Activated CD4-positive, alpha-beta memory T cell treated with anti-CD3 and anti-CD28 coated beads for 36 hours (primary cell): Measurements from ENCODE around the gene PYCR2. TPM values are rescaled to one million over a fixed set of nuclear protein-coding genes. Genes with fewer than 3 reads are reported as not detected.
"Not testable (repeated sequence)": the region's sequence is repeated elsewhere in the genome, so short reads cannot be mapped to it uniquely, and the experiment has no call there.

Source experiments
- CTCF ChIA-PET: fragments of 350-600 bp; sonication (Branson Sonifier 250); formaldehyde crosslinking; loops from one replicate; lab custom pipeline; 2021; ENCODE audit warnings: antibody characterized with exemption, inconsistent platforms; lab: Charles Lee
- POLR2A ChIA-PET: fragments of 350-600 bp; sonication (Branson Sonifier 250); formaldehyde crosslinking; loops from one replicate; lab custom pipeline; 2021; ENCODE audit warnings: antibody characterized with exemption; lab: Charles Lee
- DNase-seq: peaks from one replicate; pipeline ENCODE4 v3.0.0-alpha.2; 2020
- H3K27ac Mint-ChIP-seq: one replicate; pipeline ENCODE4 v1.8.0; 2021; ENCODE audit warnings: mixed read lengths
- H3K27me3 Mint-ChIP-seq: one replicate; pipeline ENCODE4 v1.8.0; 2021; ENCODE audit warnings: mixed read lengths
- H3K36me3 Mint-ChIP-seq: one replicate; pipeline ENCODE4 v1.8.0; 2021; ENCODE audit warnings: mixed read lengths
- H3K4me1 Mint-ChIP-seq: one replicate; pipeline ENCODE4 v1.8.0; 2021; ENCODE audit warnings: low read depth, mixed read lengths
- H3K4me3 Mint-ChIP-seq: one replicate; pipeline ENCODE4 v1.8.0; 2021; ENCODE audit warnings: mild to moderate bottlenecking, mixed read lengths
- H3K9me3 Mint-ChIP-seq: one replicate; pipeline ENCODE4 v1.8.0; 2021; ENCODE audit warnings: mixed read lengths
- intact Hi-C: fragments of 100-400 bp; cut with micrococcal nuclease; formaldehyde crosslinking; loops from one replicate; pipeline ENCODE4 v1.15.1; 2023
- total RNA-seq, 2 experiments: library from RNA; stranded (reverse); gene quantifications; one replicate each; pipeline ENCODE4 v1.2.3, GENCODE V29; 2021

PYCR2 gene
- total RNA-seq, 2 experiments from 2014 or later: 127 TPM

- Mint-ChIP-seq H3K36me3 (no peaks in the 10 kb centered on the region), H3K27ac (no peak within 1 kb of the TSS), H3K4me1 (peaks cover 7% of the 10 kb centered on the region), H3K27me3 (peaks cover 3% of the 10 kb centered on the region), H3K9me3 (no peaks in the 10 kb centered on the region), H3K4me3 (no peak within 1 kb of the TSS)
- DNase-seq: no peak
- POLR2A ChIA-PET: interaction anchor here (0.6 kb wide), 1 partner anchor 255 kb away, joined by 3 read pairs; no protein-coding TSS in a partner anchor
- CTCF ChIA-PET: no interaction called here
- intact Hi-C loops: no loop called here
Observed at GRCh38 chr1:225941187-225941941, 17.3 kb upstream of the PYCR2 start, which contains the start of gene LEFTY2. LEFTY2 (minus strand) TSS chr1:225941220; CDS start chr1:225941140, 80 bp downstream.

DNA sequence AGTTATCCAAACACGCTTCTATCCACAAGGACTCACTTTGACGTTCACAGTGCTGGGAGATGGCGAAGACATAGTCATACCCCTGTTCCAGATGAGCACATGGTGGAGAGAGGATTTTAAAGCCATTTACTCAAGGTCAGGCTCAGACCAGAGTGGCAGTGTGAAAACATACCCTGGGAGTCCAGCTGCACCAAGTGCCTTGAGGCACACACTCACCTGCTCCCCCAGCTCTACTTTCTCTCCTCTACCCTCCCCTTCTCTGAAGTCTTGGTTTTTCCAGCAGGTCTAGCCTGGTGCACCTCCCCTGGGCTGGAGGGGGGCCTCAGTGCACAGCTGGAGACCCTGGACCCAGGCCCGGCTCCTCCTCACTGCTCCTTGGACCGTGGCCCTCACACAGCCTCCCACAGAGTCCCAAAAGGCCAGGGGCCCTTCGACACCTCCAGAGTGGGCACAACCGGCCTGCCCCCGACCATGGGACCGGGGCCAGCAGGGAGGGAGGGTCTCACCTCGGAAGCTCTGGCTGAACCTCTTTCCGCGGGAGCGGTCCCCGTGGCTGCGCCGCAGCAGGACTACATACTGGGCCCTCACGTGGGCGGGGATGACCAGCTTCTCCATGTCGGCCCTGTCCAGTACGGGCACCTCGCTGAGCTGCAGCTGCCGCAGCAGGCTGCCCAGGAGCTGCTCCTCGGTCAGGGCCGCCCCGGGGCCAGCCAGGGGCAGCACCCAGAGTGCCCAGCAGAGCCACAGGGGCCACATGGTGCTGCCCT lies 16.5 kb upstream of the PYCR2 start:
- no peaks in the 10 kb centered on the region for H3K36me3 Mint-ChIP-seq
- no peaks in the 10 kb centered on the region for H3K9me3 Mint-ChIP-seq
- DNase-seq: no peak
- no peak overlapping the region for H3K4me3 Mint-ChIP-seq
- ChIA-PET CTCF (no interaction called here), POLR2A (interaction anchor here (0.6 kb wide), 1 partner anchor 256 kb away, joined by 3 read pairs; no protein-coding TSS in a partner anchor)
- no peak overlapping the region for H3K27ac Mint-ChIP-seq
- peaks cover 7% of the 10 kb centered on the region for H3K4me1 Mint-ChIP-seq
- peaks cover 3% of the 10 kb centered on the region for H3K27me3 Mint-ChIP-seq
- intact Hi-C loops: no loop called here

DNA sequence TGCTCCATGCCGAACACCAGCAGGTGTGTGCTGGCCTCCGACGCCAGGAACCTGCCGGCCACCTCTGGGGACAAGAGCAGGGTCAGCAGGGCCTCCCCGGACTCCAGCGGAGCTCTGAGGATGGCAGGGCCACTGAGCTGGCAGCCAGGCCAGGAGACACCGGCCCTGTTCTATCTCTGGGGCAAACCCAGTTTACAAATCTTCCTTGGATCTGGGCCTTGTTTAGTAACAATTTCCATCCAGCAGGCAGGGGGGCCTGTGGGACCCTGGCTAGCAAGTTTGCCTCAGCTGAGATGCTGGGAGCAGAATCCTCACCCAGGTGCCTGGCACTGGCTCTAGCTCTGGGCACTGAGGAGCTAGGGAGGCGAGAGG lies 15.9 kb upstream of the PYCR2 start:
- intact Hi-C loops, CTCF ChIA-PET, DNase-seq, H3K4me3 Mint-ChIP-seq, H3K27me3 Mint-ChIP-seq, H3K4me1 Mint-ChIP-seq, POLR2A ChIA-PET, H3K9me3 Mint-ChIP-seq, H3K36me3 Mint-ChIP-seq, H3K27ac Mint-ChIP-seq: not testable (repeated sequence)

DNA sequence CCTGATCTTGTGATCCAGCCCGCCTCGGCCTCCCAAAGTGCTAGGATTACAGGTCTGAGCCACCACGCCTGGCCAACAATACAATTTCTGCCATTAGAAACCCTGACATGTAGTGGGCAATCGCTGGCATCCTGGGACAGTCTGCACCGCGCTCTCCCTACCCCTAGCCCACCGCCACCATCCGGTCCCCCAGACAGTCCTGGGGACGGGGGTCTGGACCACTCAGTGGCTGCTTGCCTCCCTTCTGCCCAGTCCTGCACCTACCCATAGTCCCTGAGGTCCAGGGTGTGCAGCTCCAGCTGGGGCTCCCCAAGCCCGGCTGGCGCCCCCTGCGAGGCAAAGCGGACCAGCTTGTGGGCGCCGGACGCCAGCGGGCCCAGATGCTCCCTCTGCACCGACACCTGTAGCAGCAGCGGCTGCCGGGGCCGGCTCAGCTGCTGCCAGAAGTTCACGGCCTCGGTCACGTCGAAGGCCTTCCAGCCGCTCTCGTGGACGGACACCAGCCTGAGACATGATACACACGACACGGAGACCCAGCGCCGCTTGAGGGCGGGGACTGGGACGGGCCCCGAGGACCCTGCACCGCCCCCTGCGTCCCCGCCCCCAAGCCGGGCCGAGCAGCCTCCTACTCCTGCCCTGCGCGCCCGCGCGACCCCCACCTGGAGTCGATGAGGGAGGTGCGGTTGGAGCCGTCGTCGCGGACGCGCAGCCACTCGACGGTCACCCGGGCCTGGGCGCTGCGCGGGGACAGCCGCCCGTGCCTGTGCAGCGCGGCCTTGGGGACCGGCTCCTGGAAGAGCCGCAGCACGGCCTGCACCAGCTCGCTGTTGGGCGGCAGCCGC lies 15.3 kb upstream of the PYCR2 start:
- CTCF ChIA-PET, H3K27ac Mint-ChIP-seq, H3K4me1 Mint-ChIP-seq, H3K36me3 Mint-ChIP-seq, H3K9me3 Mint-ChIP-seq, H3K27me3 Mint-ChIP-seq, POLR2A ChIA-PET, intact Hi-C loops, H3K4me3 Mint-ChIP-seq, DNase-seq: not testable (repeated sequence)

- no peak overlapping the region for H3K27ac Mint-ChIP-seq
- H3K4me3 Mint-ChIP-seq: no peak overlapping the region
- H3K4me1 Mint-ChIP-seq: no peaks in the 10 kb centered on the region
- no peaks in the 10 kb centered on the region for H3K36me3 Mint-ChIP-seq
- H3K9me3 Mint-ChIP-seq: no peaks in the 10 kb centered on the region
- intact Hi-C loops: no loop called here
- CTCF ChIA-PET: interaction anchor here (0.6 to 1.2 kb wide), 2 partner anchors 26 to 389 kb away, joined by 3 to 6 read pairs; no protein-coding TSS in a partner anchor
- POLR2A ChIA-PET: no interaction called here
- H3K27me3 Mint-ChIP-seq: peaks cover 3% of the 10 kb centered on the region
- no peak for DNase-seq
Observed at GRCh38 chr1:225937048-225937968, 13.3 kb upstream of the PYCR2 start.

DNA sequence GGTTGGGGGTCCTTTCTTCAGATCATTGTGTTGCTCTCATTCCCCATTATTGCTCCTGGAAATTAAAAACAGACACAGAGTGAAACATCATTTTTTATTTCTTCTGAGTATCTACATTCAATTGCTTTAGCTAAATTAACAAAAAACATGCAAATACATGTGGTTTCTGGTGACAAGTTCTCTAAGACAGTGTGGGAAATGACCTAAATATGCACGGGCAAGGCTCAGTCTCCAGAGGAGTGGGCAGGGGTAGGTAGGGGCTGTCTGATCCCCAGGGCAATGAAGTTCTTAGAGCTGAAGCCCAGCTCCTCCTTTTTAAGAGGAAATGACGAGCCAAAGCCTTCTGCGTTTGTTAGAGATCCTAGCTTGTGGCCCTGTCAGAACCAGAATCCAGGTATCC lies 12.5 kb upstream of the PYCR2 start:
- H3K9me3 Mint-ChIP-seq: no peaks in the 10 kb centered on the region
- ChIA-PET CTCF (no interaction called here), POLR2A (no interaction called here)
- intact Hi-C loops: no loop called here
- H3K36me3 Mint-ChIP-seq: no peaks in the 10 kb centered on the region
- peaks cover 3% of the 10 kb centered on the region for H3K27me3 Mint-ChIP-seq
- H3K4me1 Mint-ChIP-seq: no peaks in the 10 kb centered on the region
- H3K27ac Mint-ChIP-seq: no peak overlapping the region
- DNase-seq: no peak
- H3K4me3 Mint-ChIP-seq: no peak overlapping the region

DNA sequence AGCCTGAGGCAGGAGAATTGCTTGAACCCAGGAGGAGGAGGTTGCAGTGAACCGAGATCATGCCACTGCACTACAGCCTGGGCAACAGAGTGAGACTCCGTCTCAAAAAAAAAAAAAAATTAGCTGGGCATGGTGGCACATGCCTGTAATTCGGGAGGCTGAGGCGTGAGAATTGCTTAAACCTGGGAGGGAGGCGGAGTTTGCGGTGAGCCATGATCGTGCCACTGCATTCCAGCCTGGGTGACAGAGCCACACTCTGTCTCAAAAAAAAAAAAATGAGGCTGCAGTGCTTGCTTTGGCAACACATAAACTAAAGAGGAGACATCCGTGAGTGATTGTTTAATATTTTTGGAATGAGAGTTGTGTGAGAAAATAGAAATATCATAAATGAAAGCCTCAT lies 12.0 kb upstream of the PYCR2 start:
- CTCF ChIA-PET, H3K36me3 Mint-ChIP-seq: not testable (repeated sequence)

DNA sequence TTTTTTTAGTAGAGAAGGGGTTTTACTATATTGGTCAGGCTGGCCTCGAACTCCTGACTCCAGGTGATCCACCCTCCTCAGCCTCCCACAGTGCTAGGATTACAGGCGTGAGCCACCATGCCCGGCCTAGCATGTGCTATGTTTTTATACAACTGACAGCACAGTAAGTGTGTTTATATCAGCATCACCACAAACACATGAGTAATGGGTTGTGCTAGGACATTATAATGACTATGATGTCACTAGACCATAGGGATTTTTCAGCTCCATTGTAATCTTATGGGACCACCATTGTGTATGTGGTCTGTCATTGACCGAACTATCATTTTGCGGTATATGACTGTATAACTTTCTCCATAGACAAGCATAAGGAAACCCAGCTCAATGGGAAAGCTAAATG lies 10.7 kb upstream of the PYCR2 start:
- no peak for DNase-seq
- no peak overlapping the region for H3K4me3 Mint-ChIP-seq
- ChIA-PET POLR2A (no interaction called here), CTCF (interaction anchor here (1.1 kb wide), 1 partner anchor 8 kb away, joined by 4 read pairs; no protein-coding TSS in a partner anchor)
- H3K27ac Mint-ChIP-seq: no peak overlapping the region
- no peaks in the 10 kb centered on the region for H3K9me3 Mint-ChIP-seq
- H3K36me3 Mint-ChIP-seq: no peaks in the 10 kb centered on the region
- no peaks in the 10 kb centered on the region for H3K4me1 Mint-ChIP-seq
- intact Hi-C loops: no loop called here
- no peaks in the 10 kb centered on the region for H3K27me3 Mint-ChIP-seq

More for the DNA sequence above, 12.0 kb upstream of the PYCR2 start:
- H3K27ac Mint-ChIP-seq, intact Hi-C loops, DNase-seq, POLR2A ChIA-PET, H3K9me3 Mint-ChIP-seq, H3K27me3 Mint-ChIP-seq, H3K4me3 Mint-ChIP-seq, H3K4me1 Mint-ChIP-seq: not testable (repeated sequence)

GRCh38 chr1:225933072-225933471 lies 9.0 kb upstream of the PYCR2 start:
- Mint-ChIP-seq H3K9me3 (no peaks in the 10 kb centered on the region), H3K36me3 (no peaks in the 10 kb centered on the region), H3K27me3 (no peaks in the 10 kb centered on the region), H3K4me1 (peaks cover 5% of the 10 kb centered on the region), H3K27ac (no peak overlapping the region), H3K4me3 (no peak overlapping the region)
- intact Hi-C loops: no loop called here
- no peak for DNase-seq
- ChIA-PET CTCF (interaction anchor here (1.0 to 3.0 kb wide), 3 partner anchors 21 to 42 kb away, joined by 3 to 14 read pairs (median 4); no protein-coding TSS in a partner anchor), POLR2A (no interaction called here)

- Mint-ChIP-seq H3K4me1 (peaks cover 5% of the 10 kb centered on the region), H3K36me3 (no peaks in the 10 kb centered on the region), H3K4me3 (no peak overlapping the region), H3K27me3 (no peaks in the 10 kb centered on the region), H3K27ac (no peak overlapping the region), H3K9me3 (no peaks in the 10 kb centered on the region)
- ChIA-PET CTCF (interaction anchor here (0.8 to 3.0 kb wide), 4 partner anchors 21 to 44 kb away, joined by 3 to 14 read pairs (median 4); no protein-coding TSS in a partner anchor), POLR2A (interaction anchor here (1.3 kb wide), 1 partner anchor 49 kb away, joined by 4 read pairs; the partner anchor contains the start of gene TMEM63A)
- intact Hi-C loops: no loop called here
- DNase-seq: no peak
Observed at GRCh38 chr1:225931270-225932136, 7.5 kb upstream of the PYCR2 start.
